Fibroblast of lung (primary cell): ENCODE results near the gene JAGN1.

Experiments used
- CTCF ChIP-seq, 2 donors: IDR thresholded peaks in 1 of 2; conservative IDR thresholded peaks in 1 of 2; 1 replicate in 1 of 2; 2 replicates in 1 of 2; pipeline ENCODE4 v1.5.1; 2011 to 2012; ENCODE audit warnings: low read length in 2 of 2, control low read depth in 1 of 2, inconsistent platforms in 1 of 2, low read depth in 1 of 2, mild to moderate bottlenecking in 1 of 2
- EZH2 ChIP-seq: IDR thresholded peaks from 2 replicates; pipeline ENCODE4 v1.5.1; 2012; ENCODE audit warnings: low read length, control low read depth, mild to moderate bottlenecking; ENCODE audit errors: missing control alignments

DNA sequence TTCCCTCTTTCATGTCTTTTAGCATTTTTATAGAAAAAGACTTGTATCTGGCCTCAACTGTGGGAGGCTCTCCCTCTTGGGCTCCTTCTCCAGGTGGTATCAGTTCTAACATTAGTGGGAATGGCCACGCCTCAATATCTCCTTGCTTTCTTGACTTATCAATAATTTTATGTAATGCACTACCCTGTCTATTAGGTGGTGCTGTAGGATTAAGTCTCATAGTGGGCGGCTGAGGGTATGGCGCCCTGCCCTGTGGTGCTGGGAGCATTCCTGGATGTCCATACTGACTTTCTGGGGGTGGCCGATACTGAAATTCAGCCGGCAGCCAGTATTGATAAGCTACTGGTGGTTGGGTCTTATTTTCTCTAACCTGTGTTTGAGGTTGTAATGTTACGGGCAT is 37.9 kb upstream of the JAGN1 start:
- TF ChIP-seq CTCF (conservative IDR thresholded peaks at IDR 0.05 in 1 of 2, IDR thresholded peaks at IDR 0.05 in 1 of 2; ENCODE audit: low read depth in 1 of 2, low read length in 2 of 2) (no peak), EZH2 (no peak)
